NCI-H2196 (cell line): Measurements from ENCODE around the gene VMO1.

Source experiments
- DNase-seq: peaks from one replicate; lab custom pipeline; 2025; ENCODE audit not compliant: unreplicated experiment; lab: John Stamatoyannopoulos, UW

The VMO1 gene

GRCh38 chr17:4800462-4801196 is 14.5 kb upstream of the VMO1 start:
- DNase-seq: peak; percentile 39

- peak; percentile 6 for DNase-seq
Measured at GRCh38 chr17:4796552-4796920, 10.4 kb upstream of the VMO1 start.

GRCh38 chr17:4795168-4795567 is 9.0 kb upstream of the VMO1 start:
- DNase-seq: no peak

GRCh38 chr17:4790705-4791088 is 4.5 kb upstream of the VMO1 start:
- DNase-seq: no peak

GRCh38 chr17:4789951-4790704 is 4.0 kb upstream of the VMO1 start:
- peak; percentile 73 for DNase-seq

- DNase-seq: no peak
Measured at GRCh38 chr17:4789701-4789950, 3.5 kb upstream of the VMO1 start.

GRCh38 chr17:4788807-4789700 is 2.9 kb upstream of the VMO1 start, which contains the start of gene GLTPD2:
GLTPD2 (plus strand) TSS chr17:4788964; CDS start chr17:4789012, 48 bp downstream.
- DNase-seq: no peak

GRCh38 chr17:4788159-4788806 is 2.1 kb upstream of the VMO1 start:
- DNase-seq: no peak

GRCh38 chr17:4786516-4786915 is 352 bp upstream of the VMO1 start:
- no peak for DNase-seq

- peak; percentile 0 for DNase-seq
Measured at GRCh38 chr17:4785311-4786105, 656 bp downstream of the VMO1 start.

- no peak for DNase-seq
Measured at GRCh38 chr17:4782652-4783051, 3.5 kb downstream of the VMO1 start.

GRCh38 chr17:4780325-4780955 is 5.7 kb downstream of the VMO1 start:
- DNase-seq: no peak

- peak; percentile 2 for DNase-seq
Measured at GRCh38 chr17:4777969-4778760, 8.0 kb downstream of the VMO1 start.

GRCh38 chr17:4772235-4772613 is 13.9 kb downstream of the VMO1 start:
- no peak for DNase-seq

- DNase-seq: no peak
Measured at GRCh38 chr17:4771519-4772234, 14.5 kb downstream of the VMO1 start, which contains the start of gene TM4SF5. TM4SF5 (plus strand) TSS chr17:4771886; CDS start chr17:4771923, 37 bp downstream.

GRCh38 chr17:4769628-4770027 is 16.5 kb downstream of the VMO1 start:
- no peak for DNase-seq

GRCh38 chr17:4768298-4768697 is 17.9 kb downstream of the VMO1 start:
- no peak for DNase-seq

GRCh38 chr17:4766723-4767122 is 19.4 kb downstream of the VMO1 start:
- no peak for DNase-seq
